ENCODE measurements around the gene NR2F2.

- TF ChIP-seq CTCF (IDR thresholded peaks at IDR 0.05) (no peak), EZH2 (IDR thresholded peaks at IDR 0.05) (no peak)
Observed at GRCh38 chr15:96290679-96291078, 39.8 kb upstream of the NR2F2 start.
